A549 (cell line): ENCODE measurements around the gene WDR75. TPM values are rescaled to one million over a fixed set of nuclear protein-coding genes. Genes with fewer than 3 reads are reported as not detected.

Experiments used
- ATAC-seq, 2 experiments: fragments of 200-7000 bp in 1 of 2; fragments of >200 bp in 1 of 2; cut with Nextera tagmentation in 1 of 2; cut with Tn5 transposase in 1 of 2; 3 replicates each; pipeline versions ENCODE4 v1.8.0 to v1.9.1; 2018 to 2020; ENCODE audit warnings: mild to moderate bottlenecking in 1 of 2, moderate library complexity in 1 of 2
- CTCF ChIA-PET: fragments of 300-600 bp; sonication (Branson Sonifier 250); formaldehyde crosslinking; extraction: SDS; loops from one replicate; lab custom pipeline; 2021; ENCODE audit warnings: antibody characterized with exemption, inconsistent platforms; lab: Yijun Ruan, JAX
- POLR2A ChIA-PET: fragments of 350-600 bp; formaldehyde crosslinking; extraction: SDS; loops from one replicate; lab custom pipeline; 2021; ENCODE audit warnings: antibody characterized with exemption, inconsistent platforms; lab: Yijun Ruan, JAX
- DNase-seq, 2 experiments: peaks; one replicate each; pipeline versions ENCODE4 v3.0.0 to v3.0.0-alpha.2; 2011 to 2016; ENCODE audit warnings: low read depth in 1 of 2, low spot score in 1 of 2
- FAIRE-seq: peaks from 2 replicates; lab custom pipeline; 2011; peaks lifted over from hg19 to GRCh38; lab: Jason Lieb, UNC
- H3K27ac ChIP-seq, 2 experiments: fragments of >200 bp; sonication (Bioruptor Twin); formaldehyde crosslinking; 3 replicates each; pipeline ENCODE4 v1.5.1; 2016 to 2017
- H3K4me1 ChIP-seq: fragments of >200 bp; sonication (Bioruptor Twin); formaldehyde crosslinking; 3 replicates; pipeline ENCODE4 v1.6.1; 2016
- H3K4me2 ChIP-seq: fragments of >200 bp; sonication (Bioruptor Twin); formaldehyde crosslinking; 3 replicates; pipeline ENCODE4 v1.6.1; 2016
- H3K4me3 ChIP-seq: fragments of >200 bp; sonication (Bioruptor Twin); formaldehyde crosslinking; 3 replicates; pipeline ENCODE4 v1.5.1; 2016
- H3K9me3 ChIP-seq: fragments of >200 bp; sonication (Bioruptor Twin); formaldehyde crosslinking; 3 replicates; pipeline ENCODE4 v1.6.1; 2016
- ATOH8 ChIP-seq: fragments of 250-450 bp; sonication (Bioruptor Pico); IDR thresholded peaks from 2 replicates; pipeline ENCODE4 v1.5.0; 2020; ENCODE audit warnings: low read depth, mild to moderate bottlenecking, moderate library complexity
- CBX8 ChIP-seq: fragments of 200-600 bp; sonication (generic); IDR thresholded peaks from 2 replicates; pipeline ENCODE4 v1.6.1; 2016
- CEBPB ChIP-seq, 2 experiments: fragments of >200 bp in 1 of 2; sonication (Bioruptor Twin) in 1 of 2; formaldehyde crosslinking in 1 of 2; IDR thresholded peaks; 2 replicates each; pipeline ENCODE4 v1.6.1; 2012 to 2016
- CHD2 ChIP-seq: fragments of 150-350 bp; IDR thresholded peaks from 2 replicates; pipeline ENCODE4 v1.6.1; 2014; ENCODE audit warnings: low read length; ENCODE audit not compliant: partially characterized antibody
- CHD4 ChIP-seq: fragments of 200-600 bp; sonication (generic); IDR thresholded peaks from 2 replicates; pipeline ENCODE4 v1.6.1; 2016; ENCODE audit warnings: antibody characterized with exemption, mild to moderate bottlenecking, borderline replicate concordance
- CTCF ChIP-seq: fragments of >200 bp; sonication (Bioruptor Twin); formaldehyde crosslinking; IDR thresholded peaks from 3 replicates; pipeline ENCODE4 v1.5.1; 2016
- E2F6 ChIP-seq: IDR thresholded peaks from 2 replicates; pipeline ENCODE4 v1.6.1; 2012; ENCODE audit warnings: low read depth, borderline replicate concordance
- EHF ChIP-seq: fragments of 250-450 bp; sonication (Bioruptor Pico); IDR thresholded peaks from 2 replicates; pipeline ENCODE4 v1.5.0; 2020; ENCODE audit warnings: mild to moderate bottlenecking
- EP300 ChIP-seq, 2 experiments: fragments of >200 bp; sonication (Bioruptor Twin); formaldehyde crosslinking; IDR thresholded peaks; 2 replicates in 1 of 2; 3 replicates in 1 of 2; pipeline ENCODE4 v1.6.1; 2016 to 2017
- FOSL2 ChIP-seq, 2 experiments: fragments of 450-650 bp in 1 of 2; fragments of >200 bp in 1 of 2; sonication (Bioruptor Twin) in 1 of 2; formaldehyde crosslinking; IDR thresholded peaks; 2 replicates each; pipeline versions ENCODE4 v1.5.0 to v1.6.1; 2016 to 2020; ENCODE audit warnings: mild to moderate bottlenecking in 1 of 2, moderate library complexity in 1 of 2
- HOXB13 ChIP-seq: fragments of 250-450 bp; sonication (Bioruptor Pico); IDR thresholded peaks from 2 replicates; pipeline ENCODE4 v1.5.0; 2020; ENCODE audit warnings: low read depth, mild to moderate bottlenecking, moderate library complexity
- HOXB5 ChIP-seq: fragments of 250-450 bp; sonication (Bioruptor Pico); IDR thresholded peaks from 2 replicates; pipeline ENCODE4 v1.5.0; 2020; ENCODE audit warnings: mild to moderate bottlenecking, moderate library complexity
- JUN ChIP-seq, 2 experiments: fragments of >200 bp; sonication (Bioruptor Twin); formaldehyde crosslinking; IDR thresholded peaks; 2 replicates in 1 of 2; 3 replicates in 1 of 2; pipeline ENCODE4 v1.6.1; 2016 to 2017
- JUNB ChIP-seq: fragments of >200 bp; sonication (Bioruptor Twin); formaldehyde crosslinking; IDR thresholded peaks from 2 replicates; pipeline ENCODE4 v1.6.1; 2016
- KDM1A ChIP-seq: fragments of 200-600 bp; sonication (generic); IDR thresholded peaks from 2 replicates; pipeline ENCODE4 v1.6.1; 2016; ENCODE audit warnings: low read depth, mild to moderate bottlenecking
- MAFK ChIP-seq: fragments of 450-650 bp; IDR thresholded peaks from 2 replicates; pipeline ENCODE4 v1.6.1; 2014; ENCODE audit not compliant: partially characterized antibody
- MYC ChIP-seq: IDR thresholded peaks from 2 replicates; pipeline ENCODE4 v1.6.1; 2012; ENCODE audit warnings: mild to moderate bottlenecking, inconsistent platforms, low read length, improper control_type of control experiment, borderline replicate concordance
- NFE2L2 ChIP-seq: fragments of 150-350 bp; conservative IDR thresholded peaks from 2 replicates; pipeline ENCODE4 v1.6.1; 2014; ENCODE audit warnings: low read length
- POLR2A ChIP-seq: IDR thresholded peaks from 2 replicates; pipeline ENCODE4 v1.6.1; 2012; ENCODE audit warnings: mild to moderate bottlenecking, low read length
- REST ChIP-seq: fragments of 200-600 bp; sonication (generic); IDR thresholded peaks from 2 replicates; pipeline ENCODE4 v1.6.1; 2016; ENCODE audit warnings: antibody characterized with exemption, mild to moderate bottlenecking, moderate library complexity
- RFX5 ChIP-seq: fragments of 450-650 bp; IDR thresholded peaks from 2 replicates; pipeline ENCODE4 v1.7.1; 2014; ENCODE audit warnings: antibody characterized with exemption, mild to moderate bottlenecking, moderate library complexity
- TFCP2L1 ChIP-seq: fragments of 250-450 bp; sonication (Bioruptor Pico); IDR thresholded peaks from 2 replicates; pipeline ENCODE4 v1.5.0; 2021; ENCODE audit warnings: mild to moderate bottlenecking
- USF2 ChIP-seq: fragments of 450-650 bp; IDR thresholded peaks from 2 replicates; pipeline ENCODE4 v1.6.1; 2014; ENCODE audit warnings: antibody characterized with exemption
- ZC3H11A ChIP-seq: fragments of 450-650 bp; IDR thresholded peaks from 2 replicates; pipeline ENCODE4 v1.6.1; 2014; ENCODE audit warnings: antibody characterized with exemption, mild to moderate bottlenecking
- ZFP36 ChIP-seq: fragments of 450-650 bp; IDR thresholded peaks from 2 replicates; pipeline ENCODE4 v1.6.1; 2014; ENCODE audit warnings: borderline replicate concordance; ENCODE audit not compliant: partially characterized antibody
- WGBS: methylation state at CpG from one replicate; pipeline ENCODE4 v1.1.6; 2017; ENCODE audit errors: missing lambda C conversion rate; 5-methylcytosine and 5-hydroxymethylcytosine counted together
- polyA plus RNA-seq, 4 experiments: library from polyadenylated mRNA; depleted of rRNA in 3 of 4; stranded (reverse); fragments of >200 nt; fragmentation: RNase III in 1 of 4; extraction: RNeasy Plus Mini Kit Qiagen cat#74134 plus additional on column Dnase treatment in 1 of 4; gene quantifications; 2 replicates in 3 of 4; 3 replicates in 1 of 4; pipeline ENCODE4 v1.2.3, GENCODE V29; 2011 to 2017

WDR75 gene
- polyA plus RNA-seq, 2 of the 4 experiments (the other 2 are of a cell fraction): 65.5 to 122 TPM

- ATAC-seq (peak in 1 of 2 experiments; percentile 68; a peak in 3 of 6 replicates), FAIRE-seq (no peak), DNase-seq (peak in 1 of 2 experiments; percentile 33)
- peak overlapping the region; percentile 0 to 55; a peak in 2 of 6 replicates for H3K27ac ChIP-seq
- POLR2A ChIA-PET: no interaction called here
- H3K4me3 ChIP-seq: no peak overlapping the region
- WGBS: 72% methylated on average over 2 of the region's 2 CpGs
- peak overlapping the region; percentile 12; the same call in 1 of the 3 replicates for H3K4me2 ChIP-seq
- H3K4me1 ChIP-seq: peaks cover 11% of the 10 kb centered on the region; the same call in 2 of the 3 replicates
- CTCF ChIA-PET: interaction anchor here (0.7 kb wide), 1 partner anchor 869 kb away, joined by 3 read pairs; no protein-coding TSS in a partner anchor
- no peak for TF ChIP-seq ATOH8 (CRISPR knock-in tag)
- TF ChIP-seq ZFP36: peak; percentile 64
- no peak for TF ChIP-seq MAFK
- TF ChIP-seq CHD4: no peak
- TF ChIP-seq CEBPB (IDR thresholded peaks at IDR 0.05): peak in 1 of 2 experiments; percentile 48; a peak in 1 of 4 replicates
- TF ChIP-seq FOSL2 (IDR thresholded peaks at IDR 0.05): no peak
- peak; percentile 77 for TF ChIP-seq FOSL2 (CRISPR knock-in tag; IDR thresholded peaks at IDR 0.05)
- peak; percentile 52 for TF ChIP-seq JUNB
- TF ChIP-seq POLR2A: no peak
- no peak for TF ChIP-seq CTCF
- H3K9me3 ChIP-seq: no peaks in the 10 kb centered on the region
Measured at GRCh38 chr2:189393440-189394111, 47.7 kb upstream of the WDR75 start.

- CTCF ChIA-PET: no interaction called here
- Histone ChIP-seq H3K27ac (no peak overlapping the region), H3K4me2 (no peak overlapping the region)
Measured at GRCh38 chr2:189394525-189394924, 46.7 kb upstream of the WDR75 start.

More at GRCh38 chr2:189394525-189394924, 46.7 kb upstream of the WDR75 start:
- no peak for TF ChIP-seq REST
- TF ChIP-seq JUN (IDR thresholded peaks at IDR 0.05): no peak
- TF ChIP-seq EHF (CRISPR knock-in tag): no peak
- TF ChIP-seq MYC: no peak
- no peak for TF ChIP-seq POLR2A
- no peak for TF ChIP-seq RFX5
- no peak for TF ChIP-seq ZC3H11A
- TF ChIP-seq KDM1A: no peak
- no peak for TF ChIP-seq NFE2L2
- TF ChIP-seq USF2: no peak
- TF ChIP-seq E2F6: no peak
- no peak for TF ChIP-seq TFCP2L1 (CRISPR knock-in tag)
- TF ChIP-seq HOXB13 (CRISPR knock-in tag): no peak
- TF ChIP-seq FOSL2 (IDR thresholded peaks at IDR 0.05): no peak
- no peak for TF ChIP-seq FOSL2 (CRISPR knock-in tag; IDR thresholded peaks at IDR 0.05)
- TF ChIP-seq CHD2: no peak
- TF ChIP-seq CBX8: no peak
- TF ChIP-seq EP300 (IDR thresholded peaks at IDR 0.05): no peak
- no peak for TF ChIP-seq HOXB5
- POLR2A ChIA-PET: interaction anchor here (0.5 kb wide), 1 partner anchor 44 kb away, joined by 3 read pairs; no protein-coding TSS in a partner anchor
- Histone ChIP-seq H3K9me3 (no peaks in the 10 kb centered on the region), H3K4me1 (peaks cover 11% of the 10 kb centered on the region; the same call in 2 of the 3 replicates), H3K4me3 (no peak overlapping the region)
- FAIRE-seq (no peak), DNase-seq (no peak), ATAC-seq (no peak)
